HFFc6 (cell line): ENCODE results near the gene DMGDH. TPM values are rescaled to one million over a fixed set of nuclear protein-coding genes. Genes with fewer than 3 reads are reported as not detected.
A peak's percentile ranks its signal among the peaks of the same experiment; 100 is the strongest.

Experiments
- DNase-seq: peaks from one replicate; pipeline ENCODE4 v3.0.0-alpha.2; 2018
- H3K27ac Mint-ChIP-seq: 2 replicates; pipeline ENCODE4 v1.8.0; 2020; ENCODE audit warnings: mild to moderate bottlenecking, mixed read lengths
- H3K27me3 Mint-ChIP-seq: 2 replicates; pipeline ENCODE4 v1.8.0; 2021; ENCODE audit warnings: mild to moderate bottlenecking, moderate library complexity, mixed read lengths; ENCODE audit not compliant: insufficient read depth
- H3K36me3 Mint-ChIP-seq: 2 replicates; pipeline ENCODE4 v1.8.0; 2021; ENCODE audit warnings: low read depth, mixed read lengths
- H3K4me1 Mint-ChIP-seq: 2 replicates; pipeline ENCODE4 v1.8.0; 2020; ENCODE audit warnings: low read depth, mixed read lengths
- H3K4me3 Mint-ChIP-seq: 2 replicates; pipeline ENCODE4 v1.8.0; 2020; ENCODE audit warnings: mild to moderate bottlenecking, moderate library complexity, mixed read lengths
- H3K9me3 Mint-ChIP-seq: 2 replicates; pipeline ENCODE4 v1.8.0; 2020; ENCODE audit warnings: mild to moderate bottlenecking, mixed read lengths
- CTCF ChIP-seq: fragments of 200-600 bp; sonication (generic); IDR thresholded peaks from 2 replicates; pipeline ENCODE4 v1.5.0; 2021; ENCODE audit warnings: antibody characterized with exemption, mild to moderate bottlenecking
- total RNA-seq, 6 experiments: library from RNA; stranded (reverse); fragmentation: NEBNext Ultra II Directional; extraction: Animal tissue kit (Norgen Biotek cat#: 25700); gene quantifications; 2 replicates in 1 of 6; 3 replicates in 5 of 6; pipeline ENCODE4 v1.2.3, GENCODE V29; 2021

The DMGDH gene
- total RNA-seq, 6 experiments from 2014 or later = 0.18 to 0.58 (median 0.52) TPM; not detected in 1

- H3K4me3 Mint-ChIP-seq = no peak overlapping the region
- peaks cover 38% of the 10 kb centered on the region for H3K4me1 Mint-ChIP-seq
- H3K27ac Mint-ChIP-seq = no peak overlapping the region
- peaks cover 13% of the 10 kb centered on the region for H3K27me3 Mint-ChIP-seq
- no peaks in the 10 kb centered on the region for H3K9me3 Mint-ChIP-seq
- no peak for TF ChIP-seq CTCF
- no peak for DNase-seq
- no peaks in the 10 kb centered on the region for H3K36me3 Mint-ChIP-seq
Measured at GRCh38 chr5:79023348-79023747, 46.1 kb downstream of the DMGDH start.

DNA sequence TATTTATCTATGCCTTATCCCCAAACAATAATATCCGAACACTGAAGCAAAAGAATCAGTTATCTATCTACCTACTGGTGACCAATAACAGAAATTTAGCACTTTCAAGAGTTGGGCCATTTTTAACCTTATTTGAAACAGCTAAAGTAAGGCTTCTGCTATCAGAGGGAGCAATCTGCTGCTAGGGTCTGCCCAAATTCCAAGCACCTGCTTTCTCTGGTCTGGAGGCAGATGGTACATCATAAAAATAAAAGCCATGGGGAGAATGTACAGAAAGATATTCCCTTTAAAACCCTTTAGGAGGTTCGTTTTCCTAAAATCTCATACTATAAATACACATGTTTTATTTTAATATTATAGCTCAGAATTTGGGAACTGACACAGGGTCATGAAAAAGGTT lies 46.7 kb downstream of the DMGDH start:
- no peak for DNase-seq
- no peak for TF ChIP-seq CTCF
- H3K4me1 Mint-ChIP-seq = peaks cover 38% of the 10 kb centered on the region
- H3K36me3 Mint-ChIP-seq = no peaks in the 10 kb centered on the region
- peaks cover 10% of the 10 kb centered on the region for H3K27me3 Mint-ChIP-seq
- H3K27ac Mint-ChIP-seq = no peak overlapping the region
- no peaks in the 10 kb centered on the region for H3K9me3 Mint-ChIP-seq
- no peak overlapping the region for H3K4me3 Mint-ChIP-seq

DNA sequence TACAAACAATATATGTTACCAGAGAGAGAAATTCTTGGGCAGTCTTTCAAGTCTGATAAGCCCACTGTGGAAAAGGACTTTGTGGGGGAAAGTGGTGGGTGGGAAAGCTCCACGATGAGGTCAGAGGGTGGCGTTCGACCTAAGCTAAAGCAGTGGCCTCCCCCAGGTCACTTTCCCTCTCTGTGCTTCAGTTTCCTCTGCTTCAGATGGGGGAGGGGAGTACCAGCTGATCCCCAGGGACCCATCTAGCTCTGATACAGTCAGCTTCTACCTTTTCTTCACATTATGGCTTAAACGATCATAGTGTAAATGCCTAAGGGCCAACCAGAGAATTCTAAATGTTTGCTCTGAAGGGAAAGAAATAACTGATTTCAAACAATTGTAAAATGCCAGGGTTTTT lies 47.7 kb downstream of the DMGDH start:
- no peak for TF ChIP-seq CTCF
- DNase-seq = no peak
- Mint-ChIP-seq H3K36me3 (no peaks in the 10 kb centered on the region), H3K4me1 (peaks cover 38% of the 10 kb centered on the region), H3K4me3 (no peak overlapping the region), H3K27me3 (peaks cover 6% of the 10 kb centered on the region), H3K9me3 (no peaks in the 10 kb centered on the region), H3K27ac (no peak overlapping the region)

DNA sequence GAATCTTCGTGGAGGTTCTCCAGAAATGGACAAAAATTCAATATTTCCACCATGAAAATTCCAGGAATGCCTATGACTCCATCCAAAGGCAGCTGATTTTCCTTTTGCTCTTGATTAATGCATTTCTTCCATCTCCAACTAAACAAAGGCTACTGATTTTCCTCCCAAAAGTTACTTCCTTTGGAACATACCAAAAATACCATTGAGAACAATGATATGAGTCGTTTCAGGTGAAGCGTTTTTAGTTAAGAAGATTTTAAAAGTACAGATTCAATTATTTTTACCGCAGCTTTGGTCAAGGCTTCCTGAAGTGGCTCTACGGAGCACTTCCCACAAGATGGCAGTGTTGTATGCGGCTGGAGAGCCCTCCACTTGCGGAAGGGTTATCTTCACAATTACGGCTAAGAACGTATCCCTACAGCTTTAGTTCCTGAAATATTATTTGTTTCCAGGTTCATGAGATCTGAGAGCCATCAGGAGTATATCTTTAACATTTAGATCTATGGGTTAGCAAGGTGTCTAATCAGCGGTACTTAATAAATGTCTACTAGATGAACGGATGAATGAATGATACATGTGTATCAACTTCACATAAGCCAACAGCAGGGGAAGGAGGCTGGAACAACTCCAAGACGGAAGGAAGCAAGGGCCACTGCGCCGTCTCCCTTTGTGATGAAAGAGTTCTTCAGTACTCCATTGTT lies 48.5 kb downstream of the DMGDH start:
- H3K9me3 Mint-ChIP-seq = no peaks in the 10 kb centered on the region
- TF ChIP-seq CTCF = peak; percentile 89
- peak overlapping the region; percentile 78 for H3K4me3 Mint-ChIP-seq
- peaks cover 2% of the 10 kb centered on the region; the same call in 1 of the 2 replicates for H3K27me3 Mint-ChIP-seq
- H3K4me1 Mint-ChIP-seq = peaks cover 38% of the 10 kb centered on the region
- H3K36me3 Mint-ChIP-seq = no peaks in the 10 kb centered on the region
- H3K27ac Mint-ChIP-seq = peak overlapping the region; percentile 74
- peak; percentile 64 for DNase-seq

DNA sequence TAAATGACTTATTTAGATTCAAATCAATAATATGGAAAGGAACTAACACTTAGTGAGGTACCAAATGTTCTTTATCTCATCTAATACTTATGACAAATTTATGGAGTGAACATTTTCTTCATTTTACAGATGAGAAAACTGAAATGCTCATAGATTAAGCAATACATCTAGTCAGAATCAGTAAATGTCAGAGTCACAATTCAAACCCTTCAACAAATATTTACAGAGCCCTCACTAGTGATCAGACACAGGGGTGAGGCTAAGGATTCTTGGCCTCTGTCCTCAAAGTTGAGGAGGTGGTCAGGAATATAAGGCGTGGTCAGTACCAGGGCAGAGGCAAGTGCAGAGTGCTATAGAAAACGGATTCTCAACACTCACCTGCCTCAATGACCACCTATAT lies 54.8 kb downstream of the DMGDH start:
- Mint-ChIP-seq H3K9me3 (peaks cover 12% of the 10 kb centered on the region; the same call in 1 of the 2 replicates), H3K27me3 (peaks cover 16% of the 10 kb centered on the region), H3K4me1 (peaks cover 21% of the 10 kb centered on the region), H3K27ac (no peak overlapping the region), H3K4me3 (no peak overlapping the region), H3K36me3 (peaks cover 8% of the 10 kb centered on the region)
- no peak for DNase-seq
- TF ChIP-seq CTCF = no peak
